ENCODE results near the gene NXT1. TPM values are rescaled to one million over a fixed set of nuclear protein-coding genes. Genes with fewer than 3 reads are reported as not detected.

The NXT1 gene
- total RNA-seq, 1 experiment from 2014 or later, result 7.9 TPM

- Mint-ChIP-seq H3K36me3 (ENCODE audit: insufficient read depth, unreplicated experiment) (no peaks in the 10 kb centered on the region), H3K9me3 (ENCODE audit: low read depth, unreplicated experiment) (no peaks in the 10 kb centered on the region), H3K4me1 (ENCODE audit: low read depth, unreplicated experiment) (no peaks in the 10 kb centered on the region), H3K27ac (ENCODE audit: unreplicated experiment) (no peak overlapping the region), H3K4me3 (ENCODE audit: low read depth, unreplicated experiment) (no peak overlapping the region), H3K27me3 (ENCODE audit: unreplicated experiment) (peaks cover 36% of the 10 kb centered on the region)
- intact Hi-C loops (cut with micrococcal nuclease; ENCODE audit: unreplicated experiment), result no loop called here
- TF ChIP-seq CTCF (IDR thresholded peaks at IDR 0.05; ENCODE audit: unreplicated experiment), result no peak
- DNase-seq, result no peak
- BruUV-seq (replicated peaks), result no TSS peak
- CTCF ChIA-PET, result no interaction called here
Measured at GRCh38 chr20:23314699-23315098, 35.9 kb upstream of the NXT1 start.

- Mint-ChIP-seq H3K27me3 (ENCODE audit: unreplicated experiment) (peaks cover 32% of the 10 kb centered on the region), H3K4me3 (ENCODE audit: low read depth, unreplicated experiment) (no peak overlapping the region), H3K4me1 (ENCODE audit: low read depth, unreplicated experiment) (no peaks in the 10 kb centered on the region), H3K9me3 (ENCODE audit: low read depth, unreplicated experiment) (no peaks in the 10 kb centered on the region), H3K36me3 (ENCODE audit: insufficient read depth, unreplicated experiment) (no peaks in the 10 kb centered on the region), H3K27ac (ENCODE audit: unreplicated experiment) (no peak overlapping the region)
- CTCF ChIA-PET, result no interaction called here
- DNase-seq, result no peak
- TF ChIP-seq CTCF (IDR thresholded peaks at IDR 0.05; ENCODE audit: unreplicated experiment), result no peak
- no TSS peak for BruUV-seq (replicated peaks)
- intact Hi-C loops (cut with micrococcal nuclease; ENCODE audit: unreplicated experiment), result no loop called here
Measured at GRCh38 chr20:23315099-23315498, 35.5 kb upstream of the NXT1 start.

- Mint-ChIP-seq H3K27ac (ENCODE audit: unreplicated experiment) (no peak overlapping the region), H3K27me3 (ENCODE audit: unreplicated experiment) (peaks cover 17% of the 10 kb centered on the region), H3K4me1 (ENCODE audit: low read depth, unreplicated experiment) (no peaks in the 10 kb centered on the region), H3K36me3 (ENCODE audit: insufficient read depth, unreplicated experiment) (no peaks in the 10 kb centered on the region), H3K4me3 (ENCODE audit: low read depth, unreplicated experiment) (no peak overlapping the region), H3K9me3 (ENCODE audit: low read depth, unreplicated experiment) (no peaks in the 10 kb centered on the region)
- intact Hi-C loops (cut with micrococcal nuclease; ENCODE audit: unreplicated experiment), result no loop called here
- CTCF ChIA-PET, result no interaction called here
- no TSS peak for BruUV-seq (replicated peaks)
- DNase-seq, result no peak
- TF ChIP-seq CTCF (IDR thresholded peaks at IDR 0.05; ENCODE audit: unreplicated experiment), result no peak
Measured at GRCh38 chr20:23316626-23317025, 34.0 kb upstream of the NXT1 start.

GRCh38 chr20:23317081-23317480 lies 33.5 kb upstream of the NXT1 start:
- Mint-ChIP-seq H3K4me1 (ENCODE audit: low read depth, unreplicated experiment) (no peaks in the 10 kb centered on the region), H3K27ac (ENCODE audit: unreplicated experiment) (no peak overlapping the region), H3K36me3 (ENCODE audit: insufficient read depth, unreplicated experiment) (no peaks in the 10 kb centered on the region), H3K4me3 (ENCODE audit: low read depth, unreplicated experiment) (no peak overlapping the region), H3K27me3 (ENCODE audit: unreplicated experiment) (peaks cover 12% of the 10 kb centered on the region), H3K9me3 (ENCODE audit: low read depth, unreplicated experiment) (no peaks in the 10 kb centered on the region)
- intact Hi-C loops (cut with micrococcal nuclease; ENCODE audit: unreplicated experiment), result no loop called here
- BruUV-seq (replicated peaks), result no TSS peak
- no peak for DNase-seq
- CTCF ChIA-PET, result no interaction called here
- TF ChIP-seq CTCF (IDR thresholded peaks at IDR 0.05; ENCODE audit: unreplicated experiment), result no peak

- TF ChIP-seq CTCF (IDR thresholded peaks at IDR 0.05; ENCODE audit: unreplicated experiment), result no peak
- CTCF ChIA-PET, result no interaction called here
- no peak for DNase-seq
- intact Hi-C loops (cut with micrococcal nuclease; ENCODE audit: unreplicated experiment), result no loop called here
- H3K36me3 Mint-ChIP-seq (ENCODE audit: insufficient read depth, unreplicated experiment), result no peaks in the 10 kb centered on the region
- no peaks in the 10 kb centered on the region for H3K27me3 Mint-ChIP-seq (ENCODE audit: unreplicated experiment)
- H3K9me3 Mint-ChIP-seq (ENCODE audit: low read depth, unreplicated experiment), result no peaks in the 10 kb centered on the region
- BruUV-seq (replicated peaks), result no TSS peak
- H3K4me3 Mint-ChIP-seq (ENCODE audit: low read depth, unreplicated experiment), result no peak overlapping the region
- H3K4me1 Mint-ChIP-seq (ENCODE audit: low read depth, unreplicated experiment), result no peaks in the 10 kb centered on the region
- H3K27ac Mint-ChIP-seq (ENCODE audit: unreplicated experiment), result no peak overlapping the region
Measured at GRCh38 chr20:23318347-23318746, 32.2 kb upstream of the NXT1 start.
